ENCODE results near the gene SLC4A4. TPM values are rescaled to one million over a fixed set of nuclear protein-coding genes. Genes with fewer than 3 reads are reported as not detected.

Gene SLC4A4
- total RNA-seq, 2 donors from 2014 or later: 1.8 TPM

- Histone ChIP-seq H3K4me3 (no peak overlapping the region), H3K9me3 (no peaks in the 10 kb centered on the region), H3K27ac (no peak overlapping the region), H3K27me3 (replicated peaks; ENCODE audit: insufficient read depth) (no peaks in the 10 kb centered on the region), H3K4me1 (ENCODE audit: control insufficient read depth in 1 of 2, low read depth in 2 of 2) (no peaks in the 10 kb centered on the region), H3K36me3 (no peaks in the 10 kb centered on the region)
- DNase-seq (ENCODE audit: low spot score) (no peak), ATAC-seq (ENCODE audit: insufficient number of reproducible peaks, low FRiP score, low read depth) (no peak)
- TF ChIP-seq, protein P1, sequence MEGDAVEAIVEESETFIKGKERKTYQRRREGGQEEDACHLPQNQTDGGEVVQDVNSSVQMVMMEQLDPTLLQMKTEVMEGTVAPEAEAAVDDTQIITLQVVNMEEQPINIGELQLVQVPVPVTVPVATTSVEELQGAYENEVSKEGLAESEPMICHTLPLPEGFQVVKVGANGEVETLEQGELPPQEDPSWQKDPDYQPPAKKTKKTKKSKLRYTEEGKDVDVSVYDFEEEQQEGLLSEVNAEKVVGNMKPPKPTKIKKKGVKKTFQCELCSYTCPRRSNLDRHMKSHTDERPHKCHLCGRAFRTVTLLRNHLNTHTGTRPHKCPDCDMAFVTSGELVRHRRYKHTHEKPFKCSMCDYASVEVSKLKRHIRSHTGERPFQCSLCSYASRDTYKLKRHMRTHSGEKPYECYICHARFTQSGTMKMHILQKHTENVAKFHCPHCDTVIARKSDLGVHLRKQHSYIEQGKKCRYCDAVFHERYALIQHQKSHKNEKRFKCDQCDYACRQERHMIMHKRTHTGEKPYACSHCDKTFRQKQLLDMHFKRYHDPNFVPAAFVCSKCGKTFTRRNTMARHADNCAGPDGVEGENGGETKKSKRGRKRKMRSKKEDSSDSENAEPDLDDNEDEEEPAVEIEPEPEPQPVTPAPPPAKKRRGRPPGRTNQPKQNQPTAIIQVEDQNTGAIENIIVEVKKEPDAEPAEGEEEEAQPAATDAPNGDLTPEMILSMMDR (IDR thresholded peaks at IDR 0.05): no peak
Measured at GRCh38 chr4:71602289-71602900, 263.6 kb downstream of the SLC4A4 start.

GRCh38 chr4:71604785-71605184, 266.0 kb downstream of the SLC4A4 start:
- Histone ChIP-seq H3K4me1 (ENCODE audit: control insufficient read depth in 1 of 2, low read depth in 2 of 2) (no peaks in the 10 kb centered on the region), H3K36me3 (no peaks in the 10 kb centered on the region), H3K4me3 (no peak overlapping the region), H3K9me3 (no peaks in the 10 kb centered on the region), H3K27me3 (replicated peaks; ENCODE audit: insufficient read depth) (no peaks in the 10 kb centered on the region), H3K27ac (no peak overlapping the region)
- TF ChIP-seq, protein P1 (IDR thresholded peaks at IDR 0.05): no peak
- ATAC-seq (ENCODE audit: insufficient number of reproducible peaks, low FRiP score, low read depth): no peak
- no peak for DNase-seq (ENCODE audit: low spot score)

GRCh38 chr4:71607109-71607508, 268.3 kb downstream of the SLC4A4 start:
- no peaks in the 10 kb centered on the region for H3K36me3 ChIP-seq
- no peak for ATAC-seq (ENCODE audit: insufficient number of reproducible peaks, low FRiP score, low read depth)

DNA sequence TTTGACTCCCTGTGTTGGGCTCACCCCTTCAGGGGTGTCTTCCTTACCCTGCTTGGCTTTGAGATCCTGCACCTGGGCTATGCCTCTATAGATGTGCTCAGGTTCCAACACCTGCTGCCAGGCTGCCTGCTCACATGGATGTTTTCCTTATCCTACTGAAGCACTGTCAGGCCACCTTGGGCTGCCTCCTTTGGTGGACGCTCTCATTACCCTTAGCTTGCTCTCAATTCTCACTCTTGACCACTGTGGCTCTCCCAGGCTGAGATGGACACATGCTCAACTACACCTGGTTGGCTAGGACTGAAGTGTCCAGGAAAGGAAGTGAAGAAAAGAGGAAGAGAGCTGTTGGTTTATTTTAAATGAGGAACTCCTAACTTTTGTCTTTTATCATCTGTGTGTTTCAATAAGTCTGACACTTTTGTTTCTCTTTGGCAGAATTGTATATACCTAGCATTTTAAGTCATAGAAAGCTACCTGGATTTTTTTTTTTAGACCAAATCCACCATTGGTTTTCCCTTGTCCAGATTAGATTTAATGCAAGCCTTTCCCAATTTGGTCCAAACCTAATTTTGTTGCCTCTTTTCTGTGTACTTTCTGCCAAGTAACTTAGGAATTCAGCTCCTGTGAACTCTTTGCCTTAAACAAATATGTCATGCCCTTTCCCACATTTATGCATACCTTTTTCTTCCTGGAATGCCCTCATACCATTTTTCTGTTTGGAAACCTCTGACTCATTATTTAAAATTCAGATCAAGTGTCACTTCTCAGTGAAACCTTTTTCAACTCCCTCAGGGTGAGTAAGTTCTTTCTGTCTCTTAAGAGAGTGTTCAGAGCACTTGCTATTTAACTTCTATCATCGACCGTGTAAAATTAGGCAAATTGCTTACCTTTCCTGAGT, 269.2 kb downstream of the SLC4A4 start:
- TF ChIP-seq, protein P1 (IDR thresholded peaks at IDR 0.05): no peak
- Histone ChIP-seq H3K4me1 (ENCODE audit: control insufficient read depth in 1 of 2, low read depth in 2 of 2) (no peaks in the 10 kb centered on the region), H3K27me3 (replicated peaks; ENCODE audit: insufficient read depth) (no peaks in the 10 kb centered on the region), H3K36me3 (no peaks in the 10 kb centered on the region), H3K9me3 (no peaks in the 10 kb centered on the region), H3K27ac (no peak overlapping the region), H3K4me3 (no peak overlapping the region)
- DNase-seq (ENCODE audit: low spot score): no peak
- no peak for ATAC-seq (ENCODE audit: insufficient number of reproducible peaks, low FRiP score, low read depth)

More at GRCh38 chr4:71607109-71607508, 268.3 kb downstream of the SLC4A4 start:
- Histone ChIP-seq H3K9me3 (no peaks in the 10 kb centered on the region), H3K27me3 (replicated peaks; ENCODE audit: insufficient read depth) (no peaks in the 10 kb centered on the region), H3K4me1 (ENCODE audit: control insufficient read depth in 1 of 2, low read depth in 2 of 2) (no peaks in the 10 kb centered on the region), H3K4me3 (no peak overlapping the region), H3K27ac (no peak overlapping the region)
- TF ChIP-seq, protein P1 (IDR thresholded peaks at IDR 0.05): no peak
- DNase-seq (ENCODE audit: low spot score): no peak

GRCh38 chr4:71608678-71609071, 269.9 kb downstream of the SLC4A4 start:
- ATAC-seq (ENCODE audit: insufficient number of reproducible peaks, low FRiP score, low read depth) (no peak), DNase-seq (ENCODE audit: low spot score) (no peak)
- Histone ChIP-seq H3K4me1 (ENCODE audit: control insufficient read depth in 1 of 2, low read depth in 2 of 2) (no peaks in the 10 kb centered on the region), H3K36me3 (no peaks in the 10 kb centered on the region), H3K27me3 (replicated peaks; ENCODE audit: insufficient read depth) (no peaks in the 10 kb centered on the region), H3K27ac (no peak overlapping the region), H3K9me3 (no peaks in the 10 kb centered on the region), H3K4me3 (no peak overlapping the region)
- TF ChIP-seq, protein P1 (IDR thresholded peaks at IDR 0.05): no peak
